Fibroblast of villous mesenchyme (primary cell): ENCODE results near the gene GOLGB1. TPM values are rescaled to one million over a fixed set of nuclear protein-coding genes. Genes with fewer than 3 reads are reported as not detected.

ENCODE experiments used
- DNase-seq: peaks from one replicate; pipeline ENCODE4 v3.0.0-alpha.2; 2010; ENCODE audit warnings: low read depth
- H3K4me3 ChIP-seq: 2 replicates; pipeline ENCODE4 v1.5.1; 2011; ENCODE audit warnings: low read depth, mild to moderate bottlenecking, low read length
- CTCF ChIP-seq: IDR thresholded peaks from 2 replicates; pipeline ENCODE4 v1.5.1; 2012; ENCODE audit warnings: low read depth, mild to moderate bottlenecking, low read length; ENCODE audit not compliant: insufficient read depth
- total RNA-seq: library from RNA; depleted of rRNA; stranded (reverse); fragments of >200 nt; gene quantifications from 2 replicates; pipeline ENCODE4 v1.2.3, GENCODE V29; 2012

Gene GOLGB1
- total RNA-seq, 1 donor, result 51.8 TPM

- H3K4me3 ChIP-seq, result no peak overlapping the region
- TF ChIP-seq CTCF, result no peak
- DNase-seq, result no peak
These were observed 41.8 kb downstream of the GOLGB1 start for GRCh38 chr3:121707531-121708273.

GRCh38 chr3:121705541-121705940, 44.0 kb downstream of the GOLGB1 start:
- no peak overlapping the region for H3K4me3 ChIP-seq
- DNase-seq, result no peak
- no peak for TF ChIP-seq CTCF

GRCh38 chr3:121703973-121704372, 45.6 kb downstream of the GOLGB1 start:
- no peak for TF ChIP-seq CTCF

GRCh38 chr3:121698901-121699300, 50.6 kb downstream of the GOLGB1 start:
- DNase-seq, result no peak
- TF ChIP-seq CTCF, result no peak
- no peak overlapping the region for H3K4me3 ChIP-seq

More at GRCh38 chr3:121703973-121704372, 45.6 kb downstream of the GOLGB1 start:
- H3K4me3 ChIP-seq, result no peak overlapping the region
- DNase-seq, result no peak

- DNase-seq, result no peak
- H3K4me3 ChIP-seq, result no peak overlapping the region
- no peak for TF ChIP-seq CTCF
These were observed 51.1 kb downstream of the GOLGB1 start for GRCh38 chr3:121698476-121698875.

- TF ChIP-seq CTCF, result no peak
- H3K4me3 ChIP-seq, result no peak overlapping the region
- DNase-seq, result no peak
These were observed 53.4 kb downstream of the GOLGB1 start for GRCh38 chr3:121696186-121696585.
